ENCODE measurements around the gene PCDHB2.
"Not testable (repeated sequence)": the region's sequence is repeated elsewhere in the genome, so short reads cannot be mapped to it uniquely, and the experiment has no call there.

PCDHB2 gene

DNA sequence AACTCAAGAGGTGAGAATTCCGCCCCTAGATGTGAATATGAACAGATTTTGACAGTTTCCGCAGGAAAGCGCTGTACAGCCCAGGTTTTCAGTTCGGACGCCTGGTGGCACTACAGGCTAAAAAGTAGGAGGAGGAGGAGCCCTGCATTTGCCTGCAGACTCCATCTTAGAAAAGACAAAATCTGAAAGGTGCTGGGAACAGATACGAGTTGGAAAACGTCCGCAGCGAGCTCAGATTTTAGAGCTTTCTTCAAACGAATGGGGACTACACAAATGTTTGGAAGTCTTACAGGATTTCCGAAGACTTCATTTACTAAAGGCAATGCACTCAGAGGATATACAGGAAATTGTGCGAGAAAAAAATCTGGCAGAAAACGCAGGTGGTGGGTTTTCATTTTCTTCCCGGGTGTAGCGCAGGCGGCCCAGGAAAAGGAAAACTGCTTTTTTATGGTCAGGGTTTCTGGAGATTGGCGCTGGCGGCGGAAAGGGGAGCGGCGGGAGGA, 9.9 kb upstream of the PCDHB2 start:
- Histone ChIP-seq H3K27ac (no peak overlapping the region), H3K4me1 (ENCODE audit: control insufficient read depth in 1 of 2, insufficient read depth in 1 of 2, low read depth in 1 of 2, low read length in 1 of 2) (no peaks in the 10 kb centered on the region), H3K9me3 (no peaks in the 10 kb centered on the region), H3K36me3 (no peaks in the 10 kb centered on the region), H3K4me3 (ENCODE audit: low read depth in 1 of 2, low read length in 1 of 2) (no peak overlapping the region), H3K27me3 (peaks cover 16% of the 10 kb centered on the region)
- no peak for TF ChIP-seq CTCF (IDR thresholded peaks at IDR 0.05)

- Histone ChIP-seq H3K27me3 (peaks cover 20% of the 10 kb centered on the region), H3K9me3 (peaks cover 1% of the 10 kb centered on the region), H3K27ac (no peak overlapping the region), H3K4me3 (ENCODE audit: low read depth in 1 of 2, low read length in 1 of 2) (no peak overlapping the region), H3K4me1 (ENCODE audit: control insufficient read depth in 1 of 2, insufficient read depth in 1 of 2, low read depth in 1 of 2, low read length in 1 of 2) (no peaks in the 10 kb centered on the region), H3K36me3 (no peaks in the 10 kb centered on the region)
- no peak for TF ChIP-seq CTCF (IDR thresholded peaks at IDR 0.05)
These were observed 837 bp downstream of the PCDHB2 start for GRCh38 chr5:141095263-141095641.

DNA sequence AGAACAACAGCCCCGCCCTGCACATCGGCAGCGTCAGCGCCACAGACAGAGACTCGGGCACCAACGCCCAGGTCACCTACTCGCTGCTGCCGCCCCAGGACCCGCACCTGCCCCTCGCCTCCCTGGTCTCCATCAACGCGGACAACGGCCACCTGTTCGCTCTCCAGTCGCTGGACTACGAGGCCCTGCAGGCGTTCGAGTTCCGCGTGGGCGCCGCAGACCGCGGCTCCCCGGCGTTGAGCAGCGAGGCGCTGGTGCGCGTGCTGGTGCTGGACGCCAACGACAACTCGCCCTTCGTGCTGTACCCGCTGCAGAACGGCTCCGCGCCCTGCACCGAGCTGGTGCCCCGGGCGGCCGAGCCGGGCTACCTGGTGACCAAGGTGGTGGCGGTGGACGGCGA, 1.8 kb downstream of the PCDHB2 start:
- H3K27me3 ChIP-seq = peaks cover 23% of the 10 kb centered on the region
- not testable (repeated sequence) for H3K36me3 ChIP-seq; H3K27ac ChIP-seq; H3K9me3 ChIP-seq; H3K4me3 ChIP-seq (ENCODE audit: low read depth in 1 of 2, low read length in 1 of 2); H3K4me1 ChIP-seq (ENCODE audit: control insufficient read depth in 1 of 2, insufficient read depth in 1 of 2, low read depth in 1 of 2, low read length in 1 of 2)

GRCh38 chr5:141096586-141096985, 2.2 kb downstream of the PCDHB2 start:
- not testable (repeated sequence) for H3K4me3 ChIP-seq (ENCODE audit: low read depth in 1 of 2, low read length in 1 of 2); H3K27ac ChIP-seq; H3K36me3 ChIP-seq; H3K4me1 ChIP-seq (ENCODE audit: control insufficient read depth in 1 of 2, insufficient read depth in 1 of 2, low read depth in 1 of 2, low read length in 1 of 2); H3K9me3 ChIP-seq
- peaks cover 27% of the 10 kb centered on the region for H3K27me3 ChIP-seq

- Histone ChIP-seq H3K27ac (no peak within 1 kb of the TSS), H3K4me3 (ENCODE audit: low read depth in 1 of 2, low read length in 1 of 2) (no peak within 1 kb of the TSS), H3K9me3 (peaks cover 4% of the 10 kb centered on the region), H3K36me3 (no peaks in the 10 kb centered on the region), H3K27me3 (peaks cover 16% of the 10 kb centered on the region), H3K4me1 (ENCODE audit: control insufficient read depth in 1 of 2, insufficient read depth in 1 of 2, low read depth in 1 of 2, low read length in 1 of 2) (no peaks in the 10 kb centered on the region)
- TF ChIP-seq CTCF (IDR thresholded peaks at IDR 0.05) = no peak
These were observed 5.9 kb downstream of the PCDHB2 start, which contains the start of gene PCDHB3 for GRCh38 chr5:141100243-141100805. PCDHB3 (plus strand) TSS chr5:141100473; CDS start chr5:141100650, 177 bp downstream.

DNA sequence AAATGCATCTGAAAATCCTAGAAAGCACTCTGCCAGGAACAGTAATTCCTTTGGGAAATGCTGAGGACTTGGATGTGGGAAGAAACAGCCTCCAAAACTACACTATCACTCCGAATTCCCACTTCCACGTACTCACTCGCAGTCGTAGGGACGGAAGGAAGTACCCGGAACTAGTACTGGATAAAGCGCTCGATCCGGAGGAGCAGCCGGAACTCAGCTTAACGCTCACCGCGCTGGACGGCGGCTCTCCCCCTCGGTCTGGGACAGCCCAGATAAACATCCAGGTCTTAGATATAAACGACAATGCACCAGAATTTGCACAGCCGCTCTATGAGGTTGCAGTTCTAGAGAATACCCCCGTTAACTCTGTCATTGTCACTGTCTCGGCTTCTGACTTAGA, 6.6 kb downstream of the PCDHB2 start:
- H3K4me1 ChIP-seq (ENCODE audit: control insufficient read depth in 1 of 2, insufficient read depth in 1 of 2, low read depth in 1 of 2, low read length in 1 of 2) = no peaks in the 10 kb centered on the region
- H3K4me3 ChIP-seq (ENCODE audit: low read depth in 1 of 2, low read length in 1 of 2) = no peak overlapping the region
- no peak for TF ChIP-seq CTCF (IDR thresholded peaks at IDR 0.05)
- H3K27me3 ChIP-seq = peaks cover 11% of the 10 kb centered on the region
- no peaks in the 10 kb centered on the region for H3K36me3 ChIP-seq
- peaks cover 4% of the 10 kb centered on the region for H3K9me3 ChIP-seq
- no peak overlapping the region for H3K27ac ChIP-seq

DNA sequence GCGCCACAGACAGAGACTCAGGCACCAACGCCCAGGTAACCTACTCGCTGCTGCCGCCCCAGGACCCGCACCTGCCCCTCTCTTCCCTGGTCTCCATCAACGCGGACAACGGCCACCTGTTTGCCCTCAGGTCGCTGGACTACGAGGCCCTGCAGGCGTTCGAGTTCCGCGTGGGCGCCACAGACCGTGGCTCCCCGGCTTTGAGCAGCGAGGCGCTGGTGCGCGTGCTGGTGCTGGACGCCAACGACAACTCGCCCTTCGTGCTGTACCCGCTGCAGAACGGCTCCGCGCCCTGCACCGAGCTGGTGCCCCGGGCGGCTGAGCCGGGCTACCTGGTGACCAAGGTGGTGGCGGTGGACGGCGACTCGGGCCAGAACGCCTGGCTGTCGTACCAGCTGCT, 7.7 kb downstream of the PCDHB2 start:
- H3K27ac ChIP-seq; H3K4me3 ChIP-seq (ENCODE audit: low read depth in 1 of 2, low read length in 1 of 2); H3K36me3 ChIP-seq; H3K4me1 ChIP-seq (ENCODE audit: control insufficient read depth in 1 of 2, insufficient read depth in 1 of 2, low read depth in 1 of 2, low read length in 1 of 2); H3K9me3 ChIP-seq: not testable (repeated sequence)
- H3K27me3 ChIP-seq = peaks cover 11% of the 10 kb centered on the region

DNA sequence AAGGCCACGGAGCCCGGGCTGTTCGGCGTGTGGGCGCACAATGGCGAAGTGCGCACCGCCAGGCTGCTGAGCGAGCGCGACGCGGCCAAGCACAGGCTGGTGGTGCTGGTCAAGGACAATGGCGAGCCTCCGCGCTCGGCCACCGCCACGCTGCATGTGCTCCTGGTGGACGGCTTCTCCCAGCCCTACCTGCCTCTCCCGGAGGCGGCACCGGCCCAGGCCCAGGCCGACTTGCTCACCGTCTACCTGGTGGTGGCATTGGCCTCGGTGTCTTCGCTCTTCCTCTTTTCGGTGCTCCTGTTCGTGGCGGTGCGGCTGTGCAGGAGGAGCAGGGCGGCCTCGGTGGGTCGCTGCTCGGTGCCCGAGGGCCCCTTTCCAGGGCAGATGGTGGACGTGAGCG, 8.1 kb downstream of the PCDHB2 start:
- H3K36me3 ChIP-seq; H3K4me3 ChIP-seq (ENCODE audit: low read depth in 1 of 2, low read length in 1 of 2); H3K27ac ChIP-seq; H3K9me3 ChIP-seq; H3K4me1 ChIP-seq (ENCODE audit: control insufficient read depth in 1 of 2, insufficient read depth in 1 of 2, low read depth in 1 of 2, low read length in 1 of 2): not testable (repeated sequence)
- H3K27me3 ChIP-seq = peaks cover 11% of the 10 kb centered on the region
